ENCODE data around the gene FCGBP.

FCGBP gene

GRCh38 chr19:39943586-39943985, 9.2 kb upstream of the FCGBP start:
- DNase-seq, result no peak

- DNase-seq, result no peak
Observed at GRCh38 chr19:39942366-39942730, 7.9 kb upstream of the FCGBP start.

- peak; percentile 79 for DNase-seq
Observed at GRCh38 chr19:39941615-39942365, 7.4 kb upstream of the FCGBP start.

- DNase-seq, result peak; percentile 22
Observed at GRCh38 chr19:39941151-39941550, 6.7 kb upstream of the FCGBP start.

- no peak for DNase-seq
Observed at GRCh38 chr19:39940221-39940833, 5.9 kb upstream of the FCGBP start.

- DNase-seq, result no peak
Observed at GRCh38 chr19:39939556-39939955, 5.1 kb upstream of the FCGBP start.

GRCh38 chr19:39937787-39938186, 3.4 kb upstream of the FCGBP start:
- no peak for DNase-seq

GRCh38 chr19:39937094-39937720, 2.8 kb upstream of the FCGBP start:
- DNase-seq, result peak; percentile 54

GRCh38 chr19:39936622-39937021, 2.2 kb upstream of the FCGBP start:
- DNase-seq, result no peak

- no peak for DNase-seq
Observed at GRCh38 chr19:39936020-39936419, 1.6 kb upstream of the FCGBP start.

GRCh38 chr19:39935364-39935661, 879 bp upstream of the FCGBP start:
- DNase-seq, result no peak

GRCh38 chr19:39929750-39930149, 4.7 kb downstream of the FCGBP start:
- no peak for DNase-seq

- DNase-seq, result no peak
Observed at GRCh38 chr19:39928357-39928725, 6.1 kb downstream of the FCGBP start.

- no peak for DNase-seq
Observed at GRCh38 chr19:39927524-39928356, 6.7 kb downstream of the FCGBP start.

GRCh38 chr19:39927076-39927475, 7.4 kb downstream of the FCGBP start:
- DNase-seq, result no peak

- DNase-seq, result no peak
Observed at GRCh38 chr19:39926170-39926760, 8.2 kb downstream of the FCGBP start.

GRCh38 chr19:39924952-39925351, 9.5 kb downstream of the FCGBP start:
- DNase-seq, result no peak

- no peak for DNase-seq
Observed at GRCh38 chr19:39924389-39924788, 10.0 kb downstream of the FCGBP start.

- DNase-seq, result no peak
Observed at GRCh38 chr19:39923862-39924261, 10.6 kb downstream of the FCGBP start.

GRCh38 chr19:39919976-39920375, 14.5 kb downstream of the FCGBP start:
- no peak for DNase-seq

- no peak for DNase-seq
Observed at GRCh38 chr19:39918183-39918651, 16.2 kb downstream of the FCGBP start.

- DNase-seq, result no peak
Observed at GRCh38 chr19:39917561-39918182, 16.8 kb downstream of the FCGBP start.
